SJSA1 (cell line): ENCODE measurements around the gene PNMA6E. TPM values are rescaled to one million over a fixed set of nuclear protein-coding genes. Genes with fewer than 3 reads are reported as not detected.

Experiments used
- DNase-seq, 2 experiments: peaks; one replicate each; pipeline ENCODE4 v3.0.0-alpha.2; 2015 to 2020; ENCODE audit warnings: low spot score in 2 of 2, low read depth in 1 of 2
- H3K27ac ChIP-seq: fragments of 250-450 bp; sonication (Bioruptor Pico); 2 replicates; pipeline ENCODE4 v1.5.1; 2020; ENCODE audit warnings: mild to moderate bottlenecking, moderate library complexity
- H3K27me3 ChIP-seq: fragments of 250-450 bp; sonication (Bioruptor Pico); replicated peaks from 2 replicates; pipeline ENCODE4 v1.5.1; 2020; ENCODE audit warnings: mild to moderate bottlenecking, moderate library complexity
- H3K36me3 ChIP-seq: fragments of 250-450 bp; sonication (Bioruptor Pico); 2 replicates; pipeline ENCODE4 v1.5.1; 2020; ENCODE audit warnings: mild to moderate bottlenecking
- H3K4me1 ChIP-seq: fragments of 250-450 bp; sonication (Bioruptor Pico); replicated peaks from 2 replicates; pipeline ENCODE4 v1.6.1; 2021; ENCODE audit warnings: mild to moderate bottlenecking
- H3K4me3 ChIP-seq: fragments of 250-450 bp; sonication (Bioruptor Pico); 2 replicates; pipeline ENCODE4 v1.5.1; 2020; ENCODE audit warnings: mild to moderate bottlenecking
- H3K9me3 ChIP-seq: fragments of 250-450 bp; sonication (Bioruptor Pico); replicated peaks from 2 replicates; pipeline ENCODE4 v1.5.1; 2020; ENCODE audit warnings: mild to moderate bottlenecking
- total RNA-seq: library from RNA; depleted of rRNA; stranded (reverse); fragments of >200 nt; shearing (Covaris generic); gene quantifications from 2 replicates; pipeline ENCODE4 v1.2.3, GENCODE V29; 2014; rRNA removed

The PNMA6E gene
- total RNA-seq: not detected in 2 replicates

GRCh38 chrX:153401133-153401764 lies at the start of gene PNMA6E:
Gene PNMA6E (minus strand): TSS chrX:153401350. CDS start chrX:153398849, 2,501 bp downstream.
- Histone ChIP-seq H3K27me3 (no peaks in the 10 kb centered on the region), H3K4me1 (no peaks in the 10 kb centered on the region), H3K36me3 (no peaks in the 10 kb centered on the region), H3K9me3 (no peaks in the 10 kb centered on the region), H3K27ac (no peak within 1 kb of the TSS), H3K4me3 (no peak within 1 kb of the TSS)
- no peak for DNase-seq

- no peaks in the 10 kb centered on the region for H3K36me3 ChIP-seq
- H3K4me3 ChIP-seq: no peak overlapping the region
- H3K4me1 ChIP-seq: no peaks in the 10 kb centered on the region
- DNase-seq: no peak
- H3K9me3 ChIP-seq: no peaks in the 10 kb centered on the region
- no peaks in the 10 kb centered on the region for H3K27me3 ChIP-seq
- H3K27ac ChIP-seq: no peak overlapping the region
These were observed 49.8 kb upstream of the PNMA6E start for GRCh38 chrX:153450949-153451277.

- no peaks in the 10 kb centered on the region for H3K27me3 ChIP-seq
- no peak for DNase-seq
- H3K27ac ChIP-seq: no peak overlapping the region
- no peaks in the 10 kb centered on the region for H3K36me3 ChIP-seq
- no peaks in the 10 kb centered on the region for H3K9me3 ChIP-seq
- H3K4me3 ChIP-seq: no peak overlapping the region
- no peaks in the 10 kb centered on the region for H3K4me1 ChIP-seq
These were observed 49.2 kb upstream of the PNMA6E start for GRCh38 chrX:153450114-153450948.

GRCh38 chrX:153449368-153450113 lies 48.4 kb upstream of the PNMA6E start:
- H3K36me3 ChIP-seq: no peaks in the 10 kb centered on the region
- H3K27ac ChIP-seq: no peak overlapping the region
- no peaks in the 10 kb centered on the region for H3K27me3 ChIP-seq
- H3K9me3 ChIP-seq: no peaks in the 10 kb centered on the region
- no peaks in the 10 kb centered on the region for H3K4me1 ChIP-seq
- DNase-seq: no peak
- H3K4me3 ChIP-seq: no peak overlapping the region

- Histone ChIP-seq H3K9me3 (no peaks in the 10 kb centered on the region), H3K4me1 (no peaks in the 10 kb centered on the region), H3K4me3 (no peak overlapping the region), H3K27me3 (no peaks in the 10 kb centered on the region), H3K36me3 (no peaks in the 10 kb centered on the region), H3K27ac (no peak overlapping the region)
- DNase-seq: no peak
These were observed 47.6 kb upstream of the PNMA6E start for GRCh38 chrX:153448556-153449367.

- Histone ChIP-seq H3K4me3 (no peak overlapping the region), H3K9me3 (no peaks in the 10 kb centered on the region), H3K4me1 (no peaks in the 10 kb centered on the region), H3K27me3 (no peaks in the 10 kb centered on the region), H3K36me3 (no peaks in the 10 kb centered on the region), H3K27ac (no peak overlapping the region)
- DNase-seq: no peak
These were observed 46.4 kb upstream of the PNMA6E start for GRCh38 chrX:153447581-153447960.

- DNase-seq: no peak
- Histone ChIP-seq H3K27me3 (no peaks in the 10 kb centered on the region), H3K27ac (no peak overlapping the region), H3K4me3 (no peak overlapping the region), H3K36me3 (no peaks in the 10 kb centered on the region), H3K4me1 (no peaks in the 10 kb centered on the region), H3K9me3 (no peaks in the 10 kb centered on the region)
These were observed 45.9 kb upstream of the PNMA6E start for GRCh38 chrX:153446950-153447580.

GRCh38 chrX:153446636-153446936 lies 45.4 kb upstream of the PNMA6E start:
- no peak overlapping the region for H3K4me3 ChIP-seq
- H3K27me3 ChIP-seq: no peaks in the 10 kb centered on the region
- H3K4me1 ChIP-seq: no peaks in the 10 kb centered on the region
- no peak for DNase-seq
- no peaks in the 10 kb centered on the region for H3K36me3 ChIP-seq
- no peaks in the 10 kb centered on the region for H3K9me3 ChIP-seq
- no peak overlapping the region for H3K27ac ChIP-seq

- no peak within 1 kb of the TSS for H3K4me3 ChIP-seq
- no peaks in the 10 kb centered on the region for H3K27me3 ChIP-seq
- no peak within 1 kb of the TSS for H3K27ac ChIP-seq
- no peaks in the 10 kb centered on the region for H3K36me3 ChIP-seq
- H3K9me3 ChIP-seq: no peaks in the 10 kb centered on the region
- DNase-seq: no peak
- H3K4me1 ChIP-seq: no peaks in the 10 kb centered on the region
These were observed 44.9 kb upstream of the PNMA6E start, which contains the start of gene TREX2 for GRCh38 chrX:153445856-153446635. Gene TREX2 (minus strand): TSS chrX:153446056. CDS start chrX:153445430, 626 bp downstream.

- DNase-seq: no peak
- Histone ChIP-seq H3K36me3 (no peaks in the 10 kb centered on the region), H3K9me3 (no peaks in the 10 kb centered on the region), H3K27me3 (no peaks in the 10 kb centered on the region), H3K4me3 (no peak overlapping the region), H3K27ac (no peak overlapping the region), H3K4me1 (no peaks in the 10 kb centered on the region)
These were observed 44.1 kb upstream of the PNMA6E start for GRCh38 chrX:153445106-153445855.

GRCh38 chrX:153444333-153445011 lies 43.3 kb upstream of the PNMA6E start:
- H3K27me3 ChIP-seq: no peaks in the 10 kb centered on the region
- no peak overlapping the region for H3K4me3 ChIP-seq
- no peaks in the 10 kb centered on the region for H3K4me1 ChIP-seq
- H3K27ac ChIP-seq: no peak overlapping the region
- no peaks in the 10 kb centered on the region for H3K36me3 ChIP-seq
- DNase-seq: no peak
- H3K9me3 ChIP-seq: no peaks in the 10 kb centered on the region
